Astrocyte (in vitro differentiated cells and primary cell): ENCODE results near the gene ADORA1. TPM values are rescaled to one million over a fixed set of nuclear protein-coding genes. Genes with fewer than 3 reads are reported as not detected.

Experiments used
- DNase-seq: peaks from one replicate; pipeline ENCODE4 v3.0.0-alpha.2; 2010; ENCODE audit warnings: low read depth
- FAIRE-seq: peaks from 2 replicates; lab custom pipeline; 2011; peaks lifted over from hg19 to GRCh38; lab: Jason Lieb, UNC
- H2AFZ ChIP-seq: 2 replicates; pipeline ENCODE4 v1.6.0; 2012; ENCODE audit warnings: low read depth, low read length, inconsistent platforms
- H3K27ac ChIP-seq: 2 replicates; pipeline ENCODE4 v1.5.1; 2011; ENCODE audit warnings: low read depth, low read length, inconsistent platforms
- H3K27me3 ChIP-seq: 2 replicates; pipeline ENCODE4 v1.6.0; 2011; ENCODE audit warnings: low read length, inconsistent platforms; ENCODE audit not compliant: insufficient read depth
- H3K36me3 ChIP-seq: 2 replicates; pipeline ENCODE4 v1.5.1; 2011; ENCODE audit warnings: low read length, inconsistent platforms; ENCODE audit not compliant: insufficient read depth
- H3K4me1 ChIP-seq: 2 replicates; pipeline ENCODE4 v1.5.1; 2011; ENCODE audit warnings: low read length, inconsistent platforms; ENCODE audit not compliant: insufficient read depth
- H3K4me2 ChIP-seq: 2 replicates; pipeline ENCODE4 v1.6.0; 2012; ENCODE audit warnings: low read length, inconsistent platforms
- H3K4me3 ChIP-seq: 2 replicates; pipeline ENCODE4 v1.5.1; 2011; ENCODE audit warnings: low read depth, mild to moderate bottlenecking, low read length, inconsistent platforms; ENCODE audit not compliant: insufficient read depth
- H3K79me2 ChIP-seq: 2 replicates; pipeline ENCODE4 v1.6.0; 2012; ENCODE audit warnings: mild to moderate bottlenecking, low read length, inconsistent platforms; ENCODE audit not compliant: insufficient read depth
- H3K9ac ChIP-seq: 2 replicates; pipeline ENCODE4 v1.6.0; 2012; ENCODE audit warnings: mild to moderate bottlenecking, low read length, inconsistent platforms
- H3K9me3 ChIP-seq: 2 replicates; pipeline ENCODE4 v1.5.1; 2012; ENCODE audit warnings: low read depth, mild to moderate bottlenecking, low read length, inconsistent platforms; ENCODE audit not compliant: insufficient read depth
- H4K20me1 ChIP-seq: 2 replicates; pipeline ENCODE4 v1.6.0; 2012; ENCODE audit warnings: low read length, inconsistent platforms; ENCODE audit not compliant: insufficient read depth
- H3K27ac Mint-ChIP-seq: one replicate; pipeline ENCODE4 v1.8.0; 2021; ENCODE audit warnings: mild to moderate bottlenecking, mixed read lengths; ENCODE audit not compliant: unreplicated experiment
- H3K27me3 Mint-ChIP-seq: one replicate; pipeline ENCODE4 v1.8.0; 2021; ENCODE audit warnings: low read depth, mixed read lengths; ENCODE audit not compliant: unreplicated experiment
- H3K36me3 Mint-ChIP-seq: one replicate; pipeline ENCODE4 v1.8.0; 2021; ENCODE audit warnings: low read depth, mixed read lengths; ENCODE audit not compliant: unreplicated experiment
- H3K4me1 Mint-ChIP-seq: one replicate; pipeline ENCODE4 v1.8.0; 2021; ENCODE audit warnings: low read depth, mixed read lengths; ENCODE audit not compliant: unreplicated experiment
- H3K4me3 Mint-ChIP-seq: one replicate; pipeline ENCODE4 v1.8.0; 2021; ENCODE audit warnings: mild to moderate bottlenecking, moderate library complexity, mixed read lengths; ENCODE audit not compliant: unreplicated experiment
- H3K9me3 Mint-ChIP-seq: one replicate; pipeline ENCODE4 v1.8.0; 2021; ENCODE audit warnings: mild to moderate bottlenecking, mixed read lengths; ENCODE audit not compliant: unreplicated experiment
- CTCF ChIP-seq: IDR thresholded peaks from 2 replicates; pipeline ENCODE4 v1.5.1; 2011; ENCODE audit warnings: low read depth, mild to moderate bottlenecking, inconsistent platforms, low read length, moderate library complexity; ENCODE audit not compliant: insufficient read depth
- EZH2 ChIP-seq: IDR thresholded peaks from 2 replicates; pipeline ENCODE4 v1.6.1; 2012; ENCODE audit warnings: mild to moderate bottlenecking, low read length, inconsistent platforms; ENCODE audit not compliant: insufficient read depth
- total RNA-seq: library from RNA; stranded (reverse); gene quantifications from 2 replicates; pipeline ENCODE4 v1.2.1, GENCODE V29; 2021

The ADORA1 gene
- total RNA-seq, 1 donor from 2014 or later = 5.7 TPM

GRCh38 chr1:203128716-203129500 lies 1.4 kb downstream of the ADORA1 start:
- H2AFZ ChIP-seq = no peak overlapping the region

GRCh38 chr1:203129501-203130231 lies 2.1 kb downstream of the ADORA1 start:
- no peaks in the 10 kb centered on the region for H3K79me2 ChIP-seq
- no peak overlapping the region for H2AFZ ChIP-seq
- Mint-ChIP-seq H3K27me3 (peaks cover 32% of the 10 kb centered on the region), H3K9me3 (no peaks in the 10 kb centered on the region), H3K27ac (no peak overlapping the region), H3K4me3 (no peak overlapping the region), H3K36me3 (peaks cover 3% of the 10 kb centered on the region), H3K4me1 (peaks cover 23% of the 10 kb centered on the region)
- H3K27ac ChIP-seq = no peak overlapping the region
- no peak overlapping the region for H3K4me3 ChIP-seq
- H3K9me3 ChIP-seq = no peaks in the 10 kb centered on the region
- peaks cover 11% of the 10 kb centered on the region for H3K4me1 ChIP-seq
- no peak overlapping the region for H3K9ac ChIP-seq
- FAIRE-seq (no peak), DNase-seq (no peak)
- peaks cover 10% of the 10 kb centered on the region for H4K20me1 ChIP-seq
- no peaks in the 10 kb centered on the region for H3K36me3 ChIP-seq
- H3K27me3 ChIP-seq = peaks cover under 1% of the 10 kb centered on the region
- TF ChIP-seq CTCF (no peak), EZH2 (no peak)
- peak overlapping the region; percentile 12 for H3K4me2 ChIP-seq

More at GRCh38 chr1:203128716-203129500, 1.4 kb downstream of the ADORA1 start:
- no peaks in the 10 kb centered on the region for H3K36me3 ChIP-seq
- peaks cover 10% of the 10 kb centered on the region for H4K20me1 ChIP-seq
- no peaks in the 10 kb centered on the region for H3K9me3 ChIP-seq
- Mint-ChIP-seq H3K9me3 (no peaks in the 10 kb centered on the region), H3K4me1 (peaks cover 19% of the 10 kb centered on the region), H3K36me3 (peaks cover 3% of the 10 kb centered on the region), H3K27ac (no peak overlapping the region), H3K4me3 (peak overlapping the region; percentile 12), H3K27me3 (peaks cover 40% of the 10 kb centered on the region)
- H3K79me2 ChIP-seq = no peaks in the 10 kb centered on the region
- H3K4me1 ChIP-seq = peaks cover 11% of the 10 kb centered on the region
- DNase-seq (no peak), FAIRE-seq (no peak)
- peaks cover 4% of the 10 kb centered on the region for H3K27me3 ChIP-seq
- peak overlapping the region; percentile 12 for H3K9ac ChIP-seq
- peak overlapping the region; percentile 88 for H3K4me2 ChIP-seq
- no peak overlapping the region for H3K27ac ChIP-seq
- peak overlapping the region; percentile 61 for H3K4me3 ChIP-seq
- no peak for TF ChIP-seq CTCF
- no peak for TF ChIP-seq EZH2
